Activated CD4-positive, alpha-beta T cell treated with anti-CD3 and anti-CD28 coated beads for 36 hours (primary cell): ENCODE data around the gene IP6K1. TPM values are rescaled to one million over a fixed set of nuclear protein-coding genes. Genes with fewer than 3 reads are reported as not detected.
"Not testable (repeated sequence)": the region's sequence is repeated elsewhere in the genome, so short reads cannot be mapped to it uniquely, and the experiment has no call there.

ENCODE experiments used
- ATAC-seq: fragments of 200-7000 bp; cut with Tn5 transposase; one replicate; pipeline ENCODE4 v1.10.0; 2021; ENCODE audit warnings: mild to moderate bottlenecking, moderate library complexity
- CTCF ChIA-PET: fragments of 350-600 bp; sonication (Branson Sonifier 250); formaldehyde crosslinking; loops from one replicate; lab custom pipeline; 2021; ENCODE audit warnings: antibody characterized with exemption; lab: Charles Lee
- POLR2A ChIA-PET: fragments of 350-600 bp; sonication (Branson Sonifier 250); formaldehyde crosslinking; loops from one replicate; lab custom pipeline; 2021; ENCODE audit warnings: antibody characterized with exemption, inconsistent platforms; lab: Charles Lee
- DNase-seq: peaks from one replicate; pipeline ENCODE4 v3.0.0-alpha.2; 2020
- H3K27ac Mint-ChIP-seq: one replicate; pipeline ENCODE4 v1.8.0; 2021; ENCODE audit warnings: mixed read lengths
- H3K27me3 Mint-ChIP-seq: one replicate; pipeline ENCODE4 v1.8.0; 2021; ENCODE audit warnings: mixed read lengths
- H3K36me3 Mint-ChIP-seq: one replicate; pipeline ENCODE4 v1.8.0; 2021; ENCODE audit warnings: low read depth, mixed read lengths
- H3K4me1 Mint-ChIP-seq: one replicate; pipeline ENCODE4 v1.8.0; 2021; ENCODE audit warnings: mixed read lengths
- H3K4me3 Mint-ChIP-seq: one replicate; pipeline ENCODE4 v1.8.0; 2021; ENCODE audit warnings: mild to moderate bottlenecking, moderate library complexity, mixed read lengths
- H3K9me3 Mint-ChIP-seq: one replicate; pipeline ENCODE4 v1.8.0; 2021; ENCODE audit warnings: low read depth, mixed read lengths
- intact Hi-C, 2 experiments: fragments of 100-400 bp; cut with DNase I in 1 of 2; cut with micrococcal nuclease in 1 of 2; formaldehyde crosslinking; loops; one replicate each; pipeline versions ENCODE4 v1.14.2 to v1.15.1; 2022 to 2024; cut with DNase I, micrococcal nuclease
- total RNA-seq, 2 experiments: library from RNA; stranded (reverse); gene quantifications; one replicate each; pipeline ENCODE4 v1.2.3, GENCODE V29; 2021

Gene IP6K1
- total RNA-seq, 2 experiments from 2014 or later: 29.1 to 31.0 TPM

GRCh38 chr3:49763981-49764380 lies 22.4 kb downstream of the IP6K1 start:
- Mint-ChIP-seq H3K4me3 (no peak overlapping the region), H3K4me1 (peaks cover 12% of the 10 kb centered on the region), H3K36me3 (peaks cover 6% of the 10 kb centered on the region), H3K27ac (no peak overlapping the region), H3K27me3 (no peaks in the 10 kb centered on the region), H3K9me3 (no peaks in the 10 kb centered on the region)
- ChIA-PET POLR2A (interaction anchor here (0.6 kb wide), 1 partner anchor 157 kb away, joined by 3 read pairs; no protein-coding TSS in a partner anchor), CTCF (no interaction called here)
- intact Hi-C loops: no loop called here
- DNase-seq (no peak), ATAC-seq (no peak)

GRCh38 chr3:49761661-49762060 lies 24.7 kb downstream of the IP6K1 start:
- ATAC-seq (no peak), DNase-seq (no peak)
- CTCF ChIA-PET: interaction anchor here (0.7 to 0.9 kb wide), 2 partner anchors 15 to 17 kb away, joined by 3 read pairs; no protein-coding TSS in a partner anchor
- Mint-ChIP-seq H3K27me3 (no peaks in the 10 kb centered on the region), H3K9me3 (no peaks in the 10 kb centered on the region), H3K4me1 (peaks cover 14% of the 10 kb centered on the region), H3K4me3 (no peak overlapping the region), H3K27ac (no peak overlapping the region), H3K36me3 (peaks cover 6% of the 10 kb centered on the region)
- intact Hi-C loops: no loop called here
- POLR2A ChIA-PET: interaction anchor here (0.6 kb wide), 1 partner anchor 22 kb away, joined by 6 read pairs; no protein-coding TSS in a partner anchor

DNA sequence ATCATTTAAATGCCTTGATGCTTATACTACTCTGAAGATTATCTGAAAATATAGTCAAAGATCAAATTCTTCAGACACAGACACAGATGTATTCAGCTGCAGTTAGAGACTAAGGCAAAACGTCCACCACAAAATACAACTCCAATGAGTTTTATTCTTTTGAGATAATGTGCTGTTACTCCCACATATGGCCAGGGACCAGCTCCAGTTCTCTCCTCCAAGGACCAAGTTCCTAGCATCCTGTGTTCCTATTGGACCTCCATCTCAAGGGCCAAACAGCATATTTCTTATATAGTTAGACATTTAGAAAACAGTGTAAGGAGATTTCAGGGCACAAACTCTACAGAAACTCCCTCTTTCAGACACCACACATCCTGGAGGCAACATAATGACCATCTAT lies 27.1 kb downstream of the IP6K1 start:
- no peaks in the 10 kb centered on the region for H3K9me3 Mint-ChIP-seq
- peaks cover 22% of the 10 kb centered on the region for H3K4me1 Mint-ChIP-seq
- no peak overlapping the region for H3K27ac Mint-ChIP-seq
- DNase-seq (no peak), ATAC-seq (no peak)
- ChIA-PET POLR2A (no interaction called here), CTCF (interaction anchor here (1.0 kb wide), 1 partner anchor 44 kb away, joined by 3 read pairs; the partner anchor contains the start of gene INKA1)
- no peaks in the 10 kb centered on the region for H3K27me3 Mint-ChIP-seq
- intact Hi-C loops: no loop called here
- H3K4me3 Mint-ChIP-seq: no peak overlapping the region
- peaks cover 2% of the 10 kb centered on the region for H3K36me3 Mint-ChIP-seq

DNA sequence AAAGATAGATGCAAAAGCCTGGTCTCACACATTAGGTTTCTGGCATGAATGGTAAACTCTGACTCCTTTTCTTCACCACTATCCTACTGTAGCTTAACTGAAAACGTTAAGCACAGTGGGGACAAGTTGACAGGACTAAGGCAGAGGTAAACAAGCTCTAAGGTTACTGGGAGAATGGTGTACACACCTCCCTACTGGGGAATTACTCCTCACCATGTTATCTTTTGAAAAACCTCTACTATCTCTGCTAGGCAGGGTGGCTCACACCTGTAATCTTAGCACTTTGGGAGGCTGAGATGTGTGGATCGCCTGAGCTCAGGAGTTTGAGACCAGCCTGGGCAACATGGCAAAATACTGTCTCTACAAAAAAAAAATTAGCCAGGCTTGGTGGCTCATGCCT lies 29.1 kb downstream of the IP6K1 start:
- POLR2A ChIA-PET: no interaction called here

GRCh38 chr3:49756036-49756435 lies 30.3 kb downstream of the IP6K1 start:
- H3K4me1 Mint-ChIP-seq: peaks cover 28% of the 10 kb centered on the region
- ChIA-PET CTCF (no interaction called here), POLR2A (no interaction called here)
- intact Hi-C loops: no loop called here
- H3K9me3 Mint-ChIP-seq: no peaks in the 10 kb centered on the region
- H3K27ac Mint-ChIP-seq: no peak overlapping the region
- H3K27me3 Mint-ChIP-seq: no peaks in the 10 kb centered on the region
- DNase-seq (no peak), ATAC-seq (no peak)
- peaks cover 5% of the 10 kb centered on the region for H3K36me3 Mint-ChIP-seq
- no peak overlapping the region for H3K4me3 Mint-ChIP-seq

More for the DNA sequence above, 29.1 kb downstream of the IP6K1 start:
- DNase-seq: no peak
- peaks cover 5% of the 10 kb centered on the region for H3K36me3 Mint-ChIP-seq
- no peaks in the 10 kb centered on the region for H3K27me3 Mint-ChIP-seq
- no peak for ATAC-seq
- H3K4me1 Mint-ChIP-seq: peaks cover 28% of the 10 kb centered on the region
- H3K4me3 Mint-ChIP-seq: no peak overlapping the region
- intact Hi-C loops: no loop called here
- CTCF ChIA-PET: interaction anchor here (0.7 to 1.5 kb wide), 4 partner anchors 12 to 395 kb away, joined by 3 to 5 read pairs (median 4); partner anchors contain the start of gene INKA1
- no peaks in the 10 kb centered on the region for H3K9me3 Mint-ChIP-seq
- H3K27ac Mint-ChIP-seq: no peak overlapping the region

DNA sequence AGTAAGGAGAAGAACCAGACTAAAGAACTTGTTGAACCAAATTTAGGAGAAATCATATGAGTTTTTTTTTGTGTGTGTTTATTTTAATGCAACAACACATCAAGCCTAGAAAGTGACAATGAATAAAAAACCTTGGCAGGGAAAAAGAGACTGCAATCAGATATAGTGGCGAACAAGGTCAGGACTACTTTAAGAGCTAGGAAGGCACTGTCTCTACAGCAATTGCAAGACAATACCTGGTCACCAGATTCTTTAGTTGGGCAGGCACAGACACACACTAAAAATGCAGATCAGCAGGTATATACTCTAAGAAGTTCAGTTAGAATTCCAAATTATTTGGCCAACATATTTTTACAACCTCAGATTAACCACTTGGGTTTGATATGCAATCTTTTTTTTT lies 31.8 kb downstream of the IP6K1 start:
- no peaks in the 10 kb centered on the region for H3K27me3 Mint-ChIP-seq
- DNase-seq: no peak
- no peak for ATAC-seq
- peaks cover 28% of the 10 kb centered on the region for H3K4me1 Mint-ChIP-seq
- ChIA-PET CTCF (interaction anchor here (0.8 kb wide), 1 partner anchor 17 kb away, joined by 4 read pairs; no protein-coding TSS in a partner anchor), POLR2A (no interaction called here)
- H3K9me3 Mint-ChIP-seq: no peaks in the 10 kb centered on the region
- no peak overlapping the region for H3K27ac Mint-ChIP-seq
- intact Hi-C loops: no loop called here
- peaks cover 5% of the 10 kb centered on the region for H3K36me3 Mint-ChIP-seq
- no peak overlapping the region for H3K4me3 Mint-ChIP-seq

GRCh38 chr3:49751501-49751900 lies 34.8 kb downstream of the IP6K1 start:
- ChIA-PET CTCF (no interaction called here), POLR2A (no interaction called here)
- no peak for ATAC-seq
- Mint-ChIP-seq H3K4me3 (no peak overlapping the region), H3K4me1 (peaks cover 17% of the 10 kb centered on the region), H3K27ac (no peak overlapping the region), H3K36me3 (peaks cover 11% of the 10 kb centered on the region), H3K27me3 (no peaks in the 10 kb centered on the region), H3K9me3 (no peaks in the 10 kb centered on the region)
- intact Hi-C loops: no loop called here
- no peak for DNase-seq

GRCh38 chr3:49750056-49750455 lies 36.3 kb downstream of the IP6K1 start:
- Mint-ChIP-seq H3K36me3 (peaks cover 12% of the 10 kb centered on the region), H3K27me3 (no peaks in the 10 kb centered on the region), H3K4me1 (peaks cover 11% of the 10 kb centered on the region), H3K4me3 (no peak overlapping the region), H3K27ac (no peak overlapping the region), H3K9me3 (no peaks in the 10 kb centered on the region)
- POLR2A ChIA-PET: no interaction called here
- CTCF ChIA-PET: no interaction called here
- DNase-seq (no peak), ATAC-seq (no peak)
- intact Hi-C loops: no loop called here

- ChIA-PET CTCF (interaction anchor here (0.6 to 1.2 kb wide), 5 partner anchors 12 to 257 kb away, joined by 3 read pairs; no protein-coding TSS in a partner anchor), POLR2A (interaction anchor here (0.6 kb wide), 1 partner anchor 120 kb away, joined by 8 read pairs; no protein-coding TSS in a partner anchor)
- H3K4me1 Mint-ChIP-seq, H3K4me3 Mint-ChIP-seq, H3K27me3 Mint-ChIP-seq, intact Hi-C loops, H3K27ac Mint-ChIP-seq, ATAC-seq, H3K9me3 Mint-ChIP-seq, DNase-seq: not testable (repeated sequence)
- H3K36me3 Mint-ChIP-seq: peaks cover 12% of the 10 kb centered on the region
Observed at GRCh38 chr3:49748874-49749273, 37.5 kb downstream of the IP6K1 start.

DNA sequence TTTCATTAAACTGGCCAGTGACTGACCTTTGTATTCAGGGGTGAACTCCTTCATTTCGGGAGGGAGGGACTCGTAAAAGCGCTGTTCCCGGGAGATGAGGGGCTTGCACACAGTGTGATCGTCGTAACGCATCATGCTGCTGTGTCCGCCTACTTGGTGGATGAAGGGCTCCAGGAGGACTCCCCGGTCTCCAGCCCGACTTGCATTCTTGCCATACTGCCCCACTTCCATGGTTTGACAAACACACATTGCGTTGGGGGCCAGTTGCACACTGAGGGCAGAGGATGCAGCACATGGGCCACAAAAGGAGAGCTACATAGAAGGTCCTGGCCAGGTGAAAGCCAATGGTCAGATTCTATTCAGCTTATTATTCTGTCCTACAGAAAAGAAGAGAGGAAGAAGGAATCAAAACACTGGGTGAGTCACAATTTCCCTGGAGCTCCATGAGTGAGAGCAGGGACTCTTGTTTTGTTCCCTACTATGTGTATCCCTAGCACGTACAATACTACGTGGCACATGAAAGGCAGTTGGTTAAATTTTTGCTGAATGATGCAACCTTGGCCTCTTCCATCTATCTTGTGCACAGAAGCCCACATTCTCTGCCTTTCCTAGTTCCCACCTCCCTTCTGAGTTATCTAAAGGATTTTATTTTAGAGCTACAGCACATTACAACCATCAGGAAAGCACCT lies 38.4 kb downstream of the IP6K1 start:
- Mint-ChIP-seq H3K27ac (no peak overlapping the region), H3K27me3 (no peaks in the 10 kb centered on the region), H3K4me1 (no peaks in the 10 kb centered on the region), H3K9me3 (no peaks in the 10 kb centered on the region), H3K4me3 (no peak overlapping the region), H3K36me3 (peaks cover 10% of the 10 kb centered on the region)
- POLR2A ChIA-PET: no interaction called here
- CTCF ChIA-PET: interaction anchor here (0.6 to 0.8 kb wide), 3 partner anchors 91 to 257 kb away, joined by 3 read pairs; no protein-coding TSS in a partner anchor
- intact Hi-C loops: no loop called here
- no peak for DNase-seq
- no peak for ATAC-seq

- no peaks in the 10 kb centered on the region for H3K27me3 Mint-ChIP-seq
- H3K36me3 Mint-ChIP-seq: peaks cover 10% of the 10 kb centered on the region
- intact Hi-C loops: no loop called here
- no peak overlapping the region for H3K4me3 Mint-ChIP-seq
- no peak overlapping the region for H3K27ac Mint-ChIP-seq
- H3K9me3 Mint-ChIP-seq: no peaks in the 10 kb centered on the region
- DNase-seq: no peak
- no peaks in the 10 kb centered on the region for H3K4me1 Mint-ChIP-seq
- ATAC-seq: no peak
- ChIA-PET CTCF (no interaction called here), POLR2A (no interaction called here)
Observed at GRCh38 chr3:49745986-49746385, 40.4 kb downstream of the IP6K1 start.

GRCh38 chr3:49740427-49740826 lies 45.9 kb downstream of the IP6K1 start:
- H3K27me3 Mint-ChIP-seq: no peaks in the 10 kb centered on the region
- ChIA-PET POLR2A (no interaction called here), CTCF (interaction anchor here (0.7 kb wide), 1 partner anchor 13 kb away, joined by 3 read pairs; no protein-coding TSS in a partner anchor)
- H3K4me3 Mint-ChIP-seq: no peak overlapping the region
- intact Hi-C loops: no loop called here
- H3K27ac Mint-ChIP-seq: peak overlapping the region; percentile 16
- no peaks in the 10 kb centered on the region for H3K9me3 Mint-ChIP-seq
- peaks cover 30% of the 10 kb centered on the region for H3K36me3 Mint-ChIP-seq
- DNase-seq: no peak
- peaks cover 3% of the 10 kb centered on the region for H3K4me1 Mint-ChIP-seq
- no peak for ATAC-seq
